GM19463 (cell line): Measurements from ENCODE around the gene ATP13A1.

Experiments
- ATAC-seq: cut with Tn5 transposase; IDR thresholded peaks from one replicate; pipeline ENCODE4 v1.9.1; 2021; ENCODE audit warnings: mild to moderate bottlenecking, moderate library complexity; ENCODE audit not compliant: unreplicated experiment

The ATP13A1 gene

GRCh38 chr19:19645233-19645870 lies 18.1 kb downstream of the ATP13A1 start:
- ATAC-seq: no peak

GRCh38 chr19:19644054-19644388 lies 19.5 kb downstream of the ATP13A1 start:
- no peak for ATAC-seq

- peak; percentile 84 for ATAC-seq
Observed at GRCh38 chr19:19643158-19644053, 20.1 kb downstream of the ATP13A1 start, which contains the start of gene GMIP. TSS of gene GMIP (minus strand) at chr19:19643657. CDS start at chr19:19643529, 128 bp downstream.

- ATAC-seq: no peak
Observed at GRCh38 chr19:19642506-19643157, 20.8 kb downstream of the ATP13A1 start.

GRCh38 chr19:19637523-19638251 lies 25.8 kb downstream of the ATP13A1 start:
- no peak for ATAC-seq

GRCh38 chr19:19637186-19637522 lies 26.3 kb downstream of the ATP13A1 start:
- ATAC-seq: no peak

GRCh38 chr19:19636573-19637185 lies 26.8 kb downstream of the ATP13A1 start:
- ATAC-seq: no peak

- ATAC-seq: no peak
Observed at GRCh38 chr19:19635313-19635702, 28.2 kb downstream of the ATP13A1 start.

GRCh38 chr19:19634516-19635312 lies 28.8 kb downstream of the ATP13A1 start:
- ATAC-seq: no peak

GRCh38 chr19:19633711-19634515 lies 29.6 kb downstream of the ATP13A1 start:
- no peak for ATAC-seq

GRCh38 chr19:19632661-19633060 lies 30.8 kb downstream of the ATP13A1 start:
- no peak for ATAC-seq

- no peak for ATAC-seq
Observed at GRCh38 chr19:19631346-19631745, 32.1 kb downstream of the ATP13A1 start.

GRCh38 chr19:19630426-19630825 lies 33.0 kb downstream of the ATP13A1 start:
- ATAC-seq: no peak

GRCh38 chr19:19630062-19630414 lies 33.4 kb downstream of the ATP13A1 start:
- no peak for ATAC-seq

- ATAC-seq: peak; percentile 15
Observed at GRCh38 chr19:19628501-19629134, 34.9 kb downstream of the ATP13A1 start.

GRCh38 chr19:19627621-19628500 lies 35.6 kb downstream of the ATP13A1 start, which contains the start of gene LPAR2:
TSS of gene LPAR2 (minus strand) at chr19:19628220. CDS start at chr19:19627275, 945 bp downstream.
- ATAC-seq: peak; percentile 60
